HG03565 (cell line): ENCODE results near the gene USP38.
A peak's percentile ranks its signal among the peaks of the same experiment; 100 is the strongest.
"Not testable (repeated sequence)": the region's sequence is repeated elsewhere in the genome, so short reads cannot be mapped to it uniquely, and the experiment has no call there.

Experiments used
- ATAC-seq: cut with Tn5 transposase; IDR thresholded peaks from one replicate; pipeline ENCODE4 v1.9.1; 2021; ENCODE audit warnings: mild to moderate bottlenecking, moderate library complexity; ENCODE audit not compliant: unreplicated experiment

USP38 gene

GRCh38 chr4:143184503-143185252 lies at the start of gene USP38:
Gene USP38 (plus strand): TSS chr4:143184917. CDS start chr4:143185451, 534 bp downstream.
- ATAC-seq: peak; percentile 65

GRCh38 chr4:143135358-143135757 lies 49.4 kb upstream of the USP38 start:
- ATAC-seq: no peak

GRCh38 chr4:143140696-143141095 lies 44.0 kb upstream of the USP38 start:
- no peak for ATAC-seq

- no peak for ATAC-seq
Observed at GRCh38 chr4:143148521-143148920, 36.2 kb upstream of the USP38 start.

- ATAC-seq: no peak
Observed at GRCh38 chr4:143156853-143157252, 27.9 kb upstream of the USP38 start.

- ATAC-seq: no peak
Observed at GRCh38 chr4:143163614-143164013, 21.1 kb upstream of the USP38 start.

GRCh38 chr4:143166722-143167121 lies 18.0 kb upstream of the USP38 start:
- not testable (repeated sequence) for ATAC-seq

- no peak for ATAC-seq
Observed at GRCh38 chr4:143178923-143179322, 5.8 kb upstream of the USP38 start.

GRCh38 chr4:143183513-143184216 lies 1.1 kb upstream of the USP38 start:
- no peak for ATAC-seq

- ATAC-seq: peak; percentile 23
Observed at GRCh38 chr4:143184217-143184502, 557 bp upstream of the USP38 start.

- peak; percentile 14 for ATAC-seq
Observed at GRCh38 chr4:143185253-143186107, 763 bp downstream of the USP38 start.

- no peak for ATAC-seq
Observed at GRCh38 chr4:143186212-143186611, 1.5 kb downstream of the USP38 start.

GRCh38 chr4:143186649-143187048 lies 1.9 kb downstream of the USP38 start:
- ATAC-seq: no peak

GRCh38 chr4:143188136-143189088 lies 3.7 kb downstream of the USP38 start:
- no peak for ATAC-seq

- ATAC-seq: peak; percentile 22
Observed at GRCh38 chr4:143189528-143189927, 4.8 kb downstream of the USP38 start.

GRCh38 chr4:143195581-143195980 lies 10.9 kb downstream of the USP38 start:
- no peak for ATAC-seq

GRCh38 chr4:143196323-143196722 lies 11.6 kb downstream of the USP38 start:
- ATAC-seq: no peak

GRCh38 chr4:143199503-143199902 lies 14.8 kb downstream of the USP38 start:
- no peak for ATAC-seq

GRCh38 chr4:143202824-143203223 lies 18.1 kb downstream of the USP38 start:
- no peak for ATAC-seq

GRCh38 chr4:143203577-143203976 lies 18.9 kb downstream of the USP38 start:
- no peak for ATAC-seq
